ENCODE measurements around the gene CPEB4. TPM values are rescaled to one million over a fixed set of nuclear protein-coding genes. Genes with fewer than 3 reads are reported as not detected.

The CPEB4 gene
- polyA plus RNA-seq, 6 donors from 2014 or later: 4.8 to 8.8 (median 6.0) TPM; not detected in 1

DNA sequence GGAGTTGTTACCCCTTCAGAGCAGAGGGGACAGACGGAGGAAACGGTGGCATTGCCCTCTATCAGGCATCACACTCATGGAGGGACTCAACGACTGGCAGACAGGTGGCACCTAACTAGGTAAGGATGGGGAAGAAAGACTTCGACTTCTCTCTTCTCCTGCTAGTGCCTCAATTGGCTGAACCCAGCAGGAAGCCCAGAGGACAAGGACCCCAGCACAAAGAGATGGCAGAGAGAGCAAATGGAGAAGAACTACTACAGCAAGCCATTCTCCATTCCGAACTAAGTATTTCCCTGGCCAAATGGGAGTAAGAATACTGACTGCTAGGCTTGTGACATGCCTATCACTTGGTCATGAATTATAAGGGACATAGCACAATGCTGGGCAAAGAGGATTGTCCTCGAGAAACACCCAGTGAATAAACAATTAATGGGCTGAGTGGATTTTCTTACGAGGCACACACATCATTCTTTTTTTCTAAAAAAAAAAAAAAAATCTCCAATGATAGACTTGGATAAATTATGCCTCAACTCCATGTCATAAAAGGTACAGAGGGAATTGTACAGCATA is 35.3 kb upstream of the CPEB4 start:
- Mint-ChIP-seq H3K4me1 (peaks cover 19 to 22% (median 21%) of the 10 kb centered on the region in 3 donors), H3K27me3 (peaks cover 8 to 20% (median 17%) of the 10 kb centered on the region in 3 donors), H3K4me3 (no peak overlapping the region), H3K27ac (peak overlapping the region in 1 of 6 donors; percentile 87), H3K36me3 (peaks cover 0 to 3% of the 10 kb centered on the region in 2 donors), H3K9me3 (peaks cover 2 to 15% (median 8%) of the 10 kb centered on the region in 7 donors)
- DNase-seq (no peak), ATAC-seq (ENCODE audit: low read depth in 2 of 2) (no peak)

DNA sequence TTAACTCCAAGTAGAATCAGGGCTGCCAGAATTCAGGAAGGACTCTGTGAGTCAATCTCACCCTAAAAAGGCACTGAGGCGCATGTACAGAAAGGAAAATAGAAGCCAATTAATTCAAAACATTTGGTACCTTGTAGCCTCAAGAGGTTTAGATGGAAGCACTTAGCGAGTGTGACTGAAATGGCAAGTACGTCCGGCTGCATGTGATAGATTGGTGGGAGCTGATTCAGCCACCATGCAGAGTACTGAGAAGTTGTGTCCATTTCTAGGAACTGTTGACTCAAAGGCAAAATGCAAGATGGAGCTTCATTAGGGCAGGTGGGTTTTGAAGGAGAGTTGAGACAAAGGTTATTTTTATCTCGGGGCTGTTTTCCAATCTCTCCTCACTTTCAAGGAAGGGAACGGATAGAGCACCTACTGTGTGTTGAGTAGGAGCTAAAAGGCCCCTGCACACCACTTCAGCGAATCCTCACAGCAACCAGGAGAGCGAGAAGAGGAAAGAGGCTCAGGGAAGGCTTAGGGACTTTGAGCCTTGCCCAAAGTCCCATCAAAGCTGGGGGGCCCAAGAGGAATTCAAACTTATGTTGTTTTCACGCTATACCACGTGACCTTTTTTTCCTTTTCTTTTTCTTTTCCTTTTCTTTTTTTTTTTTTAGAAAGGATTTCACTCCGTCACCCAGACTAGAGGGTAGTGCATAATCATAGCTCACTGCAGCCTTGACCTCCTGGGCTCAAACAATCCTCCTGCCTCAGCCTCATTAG is 34.6 kb upstream of the CPEB4 start:
- no peaks in the 10 kb centered on the region for H3K36me3 Mint-ChIP-seq
- peak overlapping the region in 3 of 6 donors; percentile 7 to 87 (median 71) for H3K27ac Mint-ChIP-seq
- H3K4me1 Mint-ChIP-seq: peaks cover 15 to 16% (median 15%) of the 10 kb centered on the region in 3 donors
- DNase-seq (no peak), ATAC-seq (ENCODE audit: low read depth in 2 of 2) (no peak)
- peaks cover 0 to 8% (median 4%) of the 10 kb centered on the region in 7 donors for H3K9me3 Mint-ChIP-seq
- H3K4me3 Mint-ChIP-seq: no peak overlapping the region
- peaks cover 8 to 20% (median 17%) of the 10 kb centered on the region in 3 donors for H3K27me3 Mint-ChIP-seq

DNA sequence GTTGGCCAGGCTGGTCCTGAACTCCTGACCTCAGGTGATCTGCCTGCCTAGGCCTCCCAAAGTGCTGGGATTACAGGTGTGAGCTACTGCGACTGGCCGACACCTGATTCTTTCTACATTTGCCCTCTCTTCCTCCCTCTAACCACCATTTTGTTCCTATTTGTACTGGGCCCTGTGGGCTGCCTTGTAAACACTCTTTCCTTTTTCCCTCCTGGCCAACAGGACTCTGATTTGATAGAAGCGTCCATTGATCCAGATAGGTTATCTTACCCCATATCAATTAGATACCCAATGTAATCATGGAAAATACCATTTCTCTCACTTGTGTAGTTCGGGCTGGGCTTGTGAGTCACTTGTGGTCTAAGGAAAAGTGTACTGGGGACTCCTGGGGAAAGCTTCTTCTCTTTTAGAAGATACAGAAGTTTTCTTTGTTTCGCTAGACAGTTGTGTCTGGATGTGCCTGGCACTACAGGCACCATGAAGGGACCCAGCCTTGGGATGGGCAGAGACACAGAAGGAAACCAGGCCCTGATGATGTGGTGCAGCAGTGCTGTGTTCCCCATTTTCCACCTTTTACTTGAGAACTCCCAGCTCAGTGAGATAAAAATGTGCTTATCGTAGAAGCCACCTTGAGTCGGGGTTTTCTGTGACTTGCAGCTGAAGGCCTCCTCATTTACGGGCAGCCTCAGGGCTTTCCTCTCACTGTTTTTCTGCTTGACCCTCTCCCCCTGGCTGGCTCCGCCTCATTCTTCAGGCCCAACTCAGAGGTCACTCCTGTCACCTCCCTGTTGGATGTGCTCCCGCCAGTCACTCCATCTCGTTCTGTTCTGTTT is 32.8 kb upstream of the CPEB4 start:
- peaks cover 14 to 21% (median 18%) of the 10 kb centered on the region in 3 donors for H3K27me3 Mint-ChIP-seq
- peak overlapping the region in 3 of 6 donors; percentile 19 to 73 (median 44) for H3K27ac Mint-ChIP-seq
- no peaks in the 10 kb centered on the region for H3K36me3 Mint-ChIP-seq
- peaks cover 0 to 4% (median 0%) of the 10 kb centered on the region in 7 donors for H3K9me3 Mint-ChIP-seq
- peaks cover 9 to 23% (median 16%) of the 10 kb centered on the region in 3 donors for H3K4me1 Mint-ChIP-seq
- peak overlapping the region in 1 of 8 donors; percentile 72 for H3K4me3 Mint-ChIP-seq
- ATAC-seq (ENCODE audit: low read depth in 2 of 2) (no peak), DNase-seq (no peak)

DNA sequence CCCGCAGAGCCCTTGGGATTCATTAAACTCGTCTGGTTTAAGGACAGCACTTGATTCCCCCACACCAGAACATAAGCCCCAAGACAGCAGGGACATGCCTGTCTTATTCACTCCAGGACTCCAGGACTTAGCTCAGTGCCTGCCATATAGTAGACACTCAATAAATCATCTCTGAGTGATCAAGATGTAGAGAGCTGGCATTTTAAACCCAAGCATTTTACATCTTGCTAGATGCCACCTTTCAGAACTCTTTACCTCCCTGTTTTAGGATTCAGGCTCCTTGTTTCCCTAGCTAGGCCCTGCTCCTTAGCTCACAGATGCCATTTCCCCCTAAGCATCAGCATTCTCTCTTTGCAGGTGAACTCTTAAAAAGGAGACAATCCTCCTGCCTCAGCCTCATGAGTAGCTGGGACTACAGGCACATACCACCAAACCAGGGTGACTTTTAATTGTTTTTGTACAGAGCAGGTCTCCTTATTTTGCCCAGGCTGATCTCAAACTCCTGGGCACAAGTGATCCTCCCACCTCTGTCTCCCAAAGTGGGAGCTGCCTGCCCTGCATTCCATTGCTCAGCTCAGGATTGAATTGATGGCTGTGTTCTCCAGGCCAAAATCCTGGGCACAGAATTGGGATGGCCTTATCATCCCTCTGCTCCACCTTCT is 32.0 kb upstream of the CPEB4 start:
- DNase-seq (no peak), ATAC-seq (ENCODE audit: low read depth in 2 of 2) (no peak)
- peak overlapping the region in 1 of 8 donors; percentile 72 for H3K4me3 Mint-ChIP-seq
- H3K4me1 Mint-ChIP-seq: peaks cover 5 to 24% (median 11%) of the 10 kb centered on the region in 3 donors
- H3K27me3 Mint-ChIP-seq: peaks cover 14 to 26% (median 20%) of the 10 kb centered on the region in 3 donors
- H3K9me3 Mint-ChIP-seq: peaks cover 0 to 4% (median 0%) of the 10 kb centered on the region in 7 donors
- peak overlapping the region in 2 of 6 donors; percentile 17 to 26 for H3K27ac Mint-ChIP-seq
- H3K36me3 Mint-ChIP-seq: no peaks in the 10 kb centered on the region

DNA sequence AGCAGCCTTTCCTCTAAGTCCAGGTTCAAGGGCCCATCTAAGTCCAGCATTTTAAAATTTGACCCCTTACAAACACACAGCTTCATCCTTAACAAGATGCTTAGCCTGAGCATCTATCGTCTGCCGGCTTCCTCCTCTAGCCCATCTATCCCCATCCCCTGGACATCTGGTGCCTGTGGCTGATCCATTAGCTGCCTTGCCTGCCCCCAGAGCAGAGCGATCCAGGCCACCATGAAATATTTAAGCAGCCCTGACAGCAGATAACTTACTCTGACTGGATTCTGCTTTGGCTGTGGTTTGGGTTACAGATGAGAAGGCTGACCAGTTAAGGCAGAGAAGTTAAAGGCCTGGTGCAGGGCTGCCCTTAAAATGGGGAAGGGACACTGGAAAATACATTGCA is 30.9 kb upstream of the CPEB4 start:
- DNase-seq (no peak), ATAC-seq (ENCODE audit: low read depth in 2 of 2) (no peak)
- peaks cover 5 to 24% (median 9%) of the 10 kb centered on the region in 3 donors for H3K4me1 Mint-ChIP-seq
- no peak overlapping the region for H3K4me3 Mint-ChIP-seq
- H3K9me3 Mint-ChIP-seq: peaks cover 0 to 4% (median 0%) of the 10 kb centered on the region in 7 donors
- peak overlapping the region in 1 of 6 donors; percentile 20 for H3K27ac Mint-ChIP-seq
- no peaks in the 10 kb centered on the region for H3K36me3 Mint-ChIP-seq
- H3K27me3 Mint-ChIP-seq: peaks cover 18 to 22% (median 20%) of the 10 kb centered on the region in 3 donors

DNA sequence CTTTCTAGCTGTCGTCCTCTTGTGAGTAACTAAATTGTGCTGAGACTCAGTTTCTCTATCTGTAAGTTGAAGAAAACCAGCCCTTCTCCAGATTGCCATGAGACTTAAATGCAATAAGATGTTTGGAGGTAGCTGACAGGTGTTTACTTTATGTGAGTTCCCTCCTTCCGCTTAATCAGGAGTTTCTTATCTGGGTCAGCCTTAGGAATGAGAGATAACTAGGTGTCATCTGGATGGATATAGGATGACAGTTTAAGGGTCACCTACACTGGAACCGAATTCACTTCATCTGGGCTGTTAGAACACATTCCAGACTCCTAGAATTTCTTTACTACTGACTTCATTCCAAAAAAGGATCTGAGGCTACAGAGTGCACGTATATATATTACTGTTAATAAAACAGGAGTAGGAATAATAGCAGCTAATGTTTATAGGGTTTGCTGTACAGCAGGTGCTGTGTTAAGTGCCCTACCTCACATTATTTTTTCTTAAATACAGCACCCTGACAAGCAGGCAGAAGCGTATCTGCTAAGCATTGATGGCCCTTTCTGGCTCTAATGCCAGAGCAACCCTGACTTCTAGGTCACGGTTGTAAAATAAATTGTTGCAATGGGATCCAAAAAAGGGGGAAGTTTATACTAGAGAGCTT is 30.0 kb upstream of the CPEB4 start:
- Mint-ChIP-seq H3K27me3 (peaks cover 13 to 22% (median 18%) of the 10 kb centered on the region in 3 donors), H3K9me3 (peaks cover 0 to 4% (median 0%) of the 10 kb centered on the region in 7 donors), H3K27ac (no peak overlapping the region), H3K4me1 (peaks cover 5 to 24% (median 11%) of the 10 kb centered on the region in 3 donors), H3K4me3 (no peak overlapping the region), H3K36me3 (no peaks in the 10 kb centered on the region)
- DNase-seq (no peak), ATAC-seq (ENCODE audit: low read depth in 2 of 2) (no peak)

DNA sequence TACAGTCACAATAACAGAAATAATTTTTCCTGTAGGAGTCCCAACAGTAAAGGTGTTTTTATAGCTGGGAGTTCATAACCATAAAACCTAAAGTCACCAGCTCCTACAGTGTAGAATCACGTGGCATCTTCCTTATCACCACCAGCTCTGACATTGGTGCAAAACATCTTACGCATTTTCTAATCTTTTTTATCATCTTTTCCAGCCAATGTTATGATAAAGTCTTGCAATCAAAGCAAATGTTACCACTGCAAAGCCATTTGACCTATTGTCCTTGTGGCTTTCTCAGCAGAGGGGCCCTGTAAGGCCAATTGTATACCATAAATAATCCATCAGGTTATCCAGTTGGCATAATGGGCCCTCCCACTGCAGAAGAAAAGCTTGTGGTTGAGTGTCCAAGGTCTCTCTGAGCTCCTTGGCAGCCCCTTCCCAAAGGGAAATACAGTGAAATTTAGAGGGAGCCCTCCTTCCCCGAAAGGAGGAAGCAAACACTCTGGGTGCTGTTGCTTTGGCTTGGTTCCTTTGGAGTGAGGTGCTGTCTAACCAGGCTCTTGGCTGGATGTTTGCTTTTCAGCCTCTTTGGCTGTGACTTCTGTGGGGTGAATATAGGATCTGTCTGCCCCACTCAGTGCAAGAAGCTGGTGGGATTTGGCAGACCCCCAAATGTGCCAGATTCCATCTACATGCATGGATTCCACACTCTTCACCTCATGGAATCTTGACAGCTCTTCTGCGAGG is 29.3 kb upstream of the CPEB4 start:
- Mint-ChIP-seq H3K36me3 (no peaks in the 10 kb centered on the region), H3K4me3 (no peak overlapping the region), H3K4me1 (peaks cover 5 to 28% (median 14%) of the 10 kb centered on the region in 3 donors), H3K27ac (peak overlapping the region in 2 of 6 donors; percentile 33 to 76), H3K9me3 (peaks cover 0 to 4% (median 0%) of the 10 kb centered on the region in 7 donors), H3K27me3 (peaks cover 13 to 29% (median 13%) of the 10 kb centered on the region in 3 donors)
- no peak for DNase-seq
- no peak for ATAC-seq (ENCODE audit: low read depth in 2 of 2)

DNA sequence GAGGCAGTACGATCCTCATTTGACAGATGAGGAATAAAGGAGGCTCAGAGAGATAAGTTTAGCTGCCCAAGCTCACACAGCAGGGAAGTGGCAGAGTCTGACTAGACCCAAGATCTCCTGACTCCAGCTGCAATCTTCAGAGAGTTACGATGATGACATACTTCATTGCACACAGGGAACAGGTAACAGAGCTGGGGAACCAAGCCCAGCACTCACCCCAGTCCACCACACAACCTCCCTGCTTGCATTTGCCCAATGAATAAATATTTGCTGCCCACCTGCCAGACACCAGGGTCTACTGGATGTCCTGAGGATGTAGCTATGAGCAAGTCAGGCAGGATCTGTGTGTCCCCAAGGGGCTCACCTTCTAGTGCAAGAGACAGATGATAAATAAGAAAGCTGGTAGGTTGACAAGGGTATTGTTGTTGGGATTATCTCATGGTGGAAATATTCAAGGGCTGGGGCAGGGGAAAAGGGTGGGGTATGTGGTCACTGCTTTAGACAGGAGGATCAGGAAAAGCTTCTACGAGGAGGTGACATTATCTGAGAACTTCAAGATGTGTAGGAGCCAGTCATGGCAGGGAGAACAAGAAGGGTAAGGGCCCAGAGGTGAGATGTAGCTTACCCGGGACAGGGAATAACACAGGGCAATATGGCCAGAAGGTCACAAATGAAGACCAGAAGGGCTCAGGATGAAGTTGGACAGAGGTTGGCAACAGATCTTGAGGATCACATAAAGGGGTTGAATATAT is 28.6 kb upstream of the CPEB4 start:
- Mint-ChIP-seq H3K9me3 (peaks cover 0 to 4% (median 0%) of the 10 kb centered on the region in 7 donors), H3K4me3 (peak overlapping the region in 2 of 8 donors; percentile 12 to 36), H3K36me3 (no peaks in the 10 kb centered on the region), H3K4me1 (peaks cover 10 to 28% (median 19%) of the 10 kb centered on the region in 3 donors), H3K27ac (peak overlapping the region in 2 of 6 donors; percentile 40 to 76), H3K27me3 (peaks cover 9 to 36% (median 20%) of the 10 kb centered on the region in 3 donors)
- no peak for DNase-seq
- no peak for ATAC-seq (ENCODE audit: low read depth in 2 of 2)

DNA sequence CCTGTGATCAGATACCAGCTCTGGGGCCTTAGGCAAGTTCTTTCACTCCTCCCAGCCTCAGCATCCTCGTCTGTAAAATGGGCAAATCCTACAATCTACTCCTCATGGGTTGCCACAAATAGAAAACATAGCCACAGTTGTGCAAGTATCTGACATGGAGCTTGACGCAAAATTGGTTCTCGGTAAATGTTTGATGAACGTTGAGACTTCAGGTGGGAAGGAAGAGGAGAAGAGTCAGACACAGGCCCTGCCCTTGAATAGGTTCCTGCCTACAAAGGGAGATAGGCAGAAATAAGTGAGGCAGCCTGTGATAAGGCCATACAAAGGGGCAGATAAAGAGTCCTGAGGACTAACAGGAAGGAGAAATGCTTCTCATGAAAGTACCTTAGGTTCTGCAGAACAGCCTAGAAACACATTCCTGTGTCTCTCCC is 26.1 kb upstream of the CPEB4 start:
- Mint-ChIP-seq H3K27me3 (peaks cover 14 to 35% (median 28%) of the 10 kb centered on the region in 3 donors), H3K4me1 (peaks cover 13 to 27% (median 20%) of the 10 kb centered on the region in 3 donors), H3K9me3 (peaks cover 0 to 1% (median 0%) of the 10 kb centered on the region in 7 donors), H3K27ac (no peak overlapping the region), H3K36me3 (peaks cover 0 to 4% of the 10 kb centered on the region in 2 donors), H3K4me3 (no peak overlapping the region)
- ATAC-seq (ENCODE audit: low read depth in 2 of 2) (no peak), DNase-seq (no peak)

DNA sequence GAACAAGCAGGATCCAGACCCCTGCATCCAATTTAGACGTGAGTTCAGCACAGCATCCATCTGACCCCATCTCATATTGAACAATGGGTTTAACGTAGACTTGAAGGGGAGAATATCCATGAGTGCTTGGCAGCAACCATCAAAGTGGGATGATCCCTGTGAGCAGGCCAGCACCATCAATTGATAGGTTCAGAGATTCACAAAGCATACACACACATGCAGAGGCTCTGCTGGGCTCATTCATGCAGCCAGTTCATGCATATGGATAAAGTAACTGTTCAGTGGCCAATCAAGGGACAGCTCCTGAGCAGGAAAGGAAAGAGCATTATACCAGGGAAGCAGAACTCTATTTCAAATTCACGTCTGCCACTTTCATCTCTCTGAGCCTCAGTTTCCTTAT is 24.8 kb upstream of the CPEB4 start:
- Mint-ChIP-seq H3K4me3 (no peak overlapping the region), H3K36me3 (peaks cover 0 to 4% of the 10 kb centered on the region in 2 donors), H3K9me3 (peaks cover 0 to 1% (median 0%) of the 10 kb centered on the region in 7 donors), H3K27me3 (peaks cover 14 to 35% (median 28%) of the 10 kb centered on the region in 3 donors), H3K4me1 (peaks cover 13 to 27% (median 20%) of the 10 kb centered on the region in 3 donors), H3K27ac (no peak overlapping the region)
- ATAC-seq (ENCODE audit: low read depth in 2 of 2) (no peak), DNase-seq (no peak)
